Measurements from ENCODE around the gene B3GNT8. TPM values are rescaled to one million over a fixed set of nuclear protein-coding genes. Genes with fewer than 3 reads are reported as not detected.
A peak's percentile ranks its signal among the peaks of the same experiment; 100 is the strongest.

Gene B3GNT8
- total and polyA plus RNA-seq, 11 donors = 5.0 to 12.6 (median 9.4) TPM

DNA sequence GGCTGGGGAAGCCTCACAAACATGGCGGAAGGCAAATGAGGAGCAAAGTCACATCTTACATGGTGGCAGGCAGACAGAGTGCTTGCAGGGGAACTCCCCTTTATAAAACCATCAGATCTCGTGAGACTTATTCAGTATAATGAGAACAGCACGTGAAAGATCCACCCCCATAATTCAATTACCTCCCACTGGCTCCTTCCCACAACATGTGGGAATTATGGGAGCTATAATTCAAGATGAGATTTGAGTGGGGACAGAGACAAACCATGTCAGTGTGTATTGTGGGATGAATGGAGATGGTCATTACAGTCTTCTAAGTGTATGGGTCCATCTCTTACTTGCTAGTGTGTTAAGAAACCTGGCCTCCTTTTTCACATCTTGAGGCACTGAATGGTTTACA lies 25.2 kb downstream of the B3GNT8 start:
- DNase-seq (no peak), ATAC-seq (no peak)
- Histone ChIP-seq H3K4me3 (no peak overlapping the region), H3K27ac (peak overlapping the region in 9 of 12 donors; percentile 15 to 78 (median 36)), H3K27me3 (no peaks in the 10 kb centered on the region), H3K9me3 (no peaks in the 10 kb centered on the region), H3K4me1 (peaks cover 4 to 71% (median 53%) of the 10 kb centered on the region in 12 donors), H3K36me3 (peaks cover 0 to 12% (median 0%) of the 10 kb centered on the region in 9 donors)
- WGBS, 4 donors = 66 to 78% (median 71%) methylated on average over 3 of the region's 3 CpGs
- TF ChIP-seq POLR2A (IDR thresholded peaks at IDR 0.05) (no peak), CTCF (IDR thresholded peaks at IDR 0.05) (no peak)
- intact Hi-C loops (cut with DNase I) = no loop called here

GRCh38 chr19:41401483-41401882 lies 25.7 kb downstream of the B3GNT8 start:
- intact Hi-C loops (cut with DNase I) = no loop called here
- Histone ChIP-seq H3K4me3 (no peak overlapping the region), H3K9me3 (no peaks in the 10 kb centered on the region), H3K27ac (peak overlapping the region in 9 of 12 donors; percentile 15 to 78 (median 36)), H3K4me1 (peaks cover 4 to 70% (median 52%) of the 10 kb centered on the region in 12 donors), H3K27me3 (no peaks in the 10 kb centered on the region), H3K36me3 (peaks cover 0 to 12% (median 0%) of the 10 kb centered on the region in 9 donors)
- no peak for DNase-seq
- ATAC-seq = peak in 1 of 4 donors; percentile 7
- TF ChIP-seq CTCF (IDR thresholded peaks at IDR 0.05) = no peak
- TF ChIP-seq POLR2A (IDR thresholded peaks at IDR 0.05) = no peak
- 51 to 65% (median 55%) methylated on average over 4 of the region's 4 CpGs for whole genome bisulfite sequencing, 4 donors

DNA sequence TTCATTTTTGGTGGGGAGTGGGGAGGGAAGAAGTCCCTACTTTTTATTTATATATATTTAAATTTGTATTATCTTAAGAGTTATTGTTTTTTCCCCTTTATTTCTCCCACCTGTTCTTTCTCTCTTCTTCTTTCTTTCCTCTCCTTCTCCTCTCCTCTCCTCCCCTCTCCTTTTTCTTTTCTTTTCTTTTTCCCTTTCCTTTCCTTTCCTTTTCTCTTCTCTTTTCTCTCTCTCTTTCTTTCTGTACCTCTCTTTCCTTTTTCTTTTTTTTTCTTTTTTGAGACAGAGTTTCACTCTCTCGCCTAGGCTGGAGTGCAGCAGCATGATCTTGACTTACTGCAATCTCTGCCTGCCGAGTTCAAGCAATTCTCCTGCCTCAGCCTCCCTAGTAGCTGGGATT lies 27.6 kb downstream of the B3GNT8 start:
- Histone ChIP-seq H3K27me3 (no peaks in the 10 kb centered on the region), H3K9me3 (no peaks in the 10 kb centered on the region), H3K27ac (no peak overlapping the region), H3K36me3 (peaks cover 0 to 12% (median 0%) of the 10 kb centered on the region in 9 donors), H3K4me1 (peaks cover 4 to 58% (median 42%) of the 10 kb centered on the region in 12 donors), H3K4me3 (peak overlapping the region in 1 of 12 donors; percentile 95)
- TF ChIP-seq CTCF (IDR thresholded peaks at IDR 0.05) (no peak), POLR2A (IDR thresholded peaks at IDR 0.05) (no peak)
- DNase-seq (no peak), ATAC-seq (no peak)
- WGBS, 4 donors = 83 to 91% (median 90%) methylated on average over 2 of the region's 2 CpGs
- intact Hi-C loops (cut with DNase I) = loop anchor here in 6 of 10 donors (2.0 to 5.0 kb wide), 3 partner anchors 38 to 43 kb away; partner anchors contain the start of genes DMAC2 (in 5 of the 6) and ERICH4 (in 1 of the 6)

GRCh38 chr19:41399091-41399490 lies 28.1 kb downstream of the B3GNT8 start:
- intact Hi-C loops (cut with DNase I) = loop anchor here in 6 of 10 donors (2.0 to 5.0 kb wide), 3 partner anchors 38 to 43 kb away; partner anchors contain the start of genes DMAC2 (in 5 of the 6) and ERICH4 (in 1 of the 6)
- H3K27ac ChIP-seq = peak overlapping the region in 3 of 12 donors; percentile 92 to 94 (median 93)
- 70 to 83% (median 80%) methylated on average over 3 of the region's 3 CpGs for WGBS, 4 donors

More at GRCh38 chr19:41399091-41399490, 28.1 kb downstream of the B3GNT8 start:
- Histone ChIP-seq H3K36me3 (peaks cover 0 to 12% (median 0%) of the 10 kb centered on the region in 9 donors), H3K9me3 (no peaks in the 10 kb centered on the region), H3K27me3 (no peaks in the 10 kb centered on the region), H3K4me3 (peak overlapping the region in 9 of 12 donors; percentile 82 to 99 (median 93)), H3K4me1 (peaks cover 4 to 58% (median 41%) of the 10 kb centered on the region in 12 donors)
- no peak for ATAC-seq
- TF ChIP-seq POLR2A (IDR thresholded peaks at IDR 0.05) = no peak
- TF ChIP-seq CTCF (IDR thresholded peaks at IDR 0.05) = no peak
- DNase-seq = no peak
